ENCODE results near the gene KCNK17. TPM values are rescaled to one million over a fixed set of nuclear protein-coding genes. Genes with fewer than 3 reads are reported as not detected.

KCNK17 gene
- total and polyA plus RNA-seq, 9 of the 15 experiments (the other 6 are each of a cell fraction or from before 2014, with no cell fraction given), result not detected

GRCh38 chr6:39292637-39293036 is 21.6 kb downstream of the KCNK17 start:
- ChIA-PET CTCF (ENCODE audit: low intra/inter-chr PET ratio) (no interaction called here), POLR2A (interaction anchor here (0.7 kb wide), 1 partner anchor 13 kb away, joined by 4 read pairs; no protein-coding TSS in a partner anchor)
- no TSS peak for BruUV-seq (replicated peaks)
- no peak overlapping the region for H3K4me3 ChIP-seq
- no peaks in the 10 kb centered on the region for H3K9me3 ChIP-seq (replicated peaks; ENCODE audit: control insufficient read depth, insufficient read depth, low read depth, low read length)
- peaks cover 53 to 54% of the 10 kb centered on the region in 2 experiments for H3K27me3 ChIP-seq (ENCODE audit: control insufficient read depth in 2 of 2, insufficient read depth in 2 of 2, low read length in 2 of 2)
- in situ Hi-C loops (cut with MboI) (no loop called here), intact Hi-C loops (cut with micrococcal nuclease) (no loop called here)
- no peak overlapping the region for H3K27ac ChIP-seq (ENCODE audit: extremely low read depth, low read depth, low read length)
- ATAC-seq (no peak), FAIRE-seq (no peak), DNase-seq (ENCODE audit: extremely low read depth in 1 of 4, low spot score in 3 of 4) (no peak)
- 8% methylated on average over 6 of the region's 6 CpGs for WGBS (ENCODE audit: insufficient coverage, low coverage, missing lambda C conversion rate)
- H3K4me1 ChIP-seq (replicated peaks in 1 of 2; ENCODE audit: control insufficient read depth in 2 of 2, insufficient read depth in 2 of 2, low read length in 2 of 2), result peaks cover 0 to 4% of the 10 kb centered on the region in 2 experiments; a peak in 2 of 5 replicates
- no peak overlapping the region for H2AFZ ChIP-seq (ENCODE audit: low read depth, low read length)
- H3K9me1 ChIP-seq (ENCODE audit: control insufficient read depth, insufficient read depth, low read length), result no peaks in the 10 kb centered on the region
- no peak overlapping the region for H3K4me2 ChIP-seq (ENCODE audit: insufficient read depth, low read length)
- peaks cover 16% of the 10 kb centered on the region for H4K20me1 ChIP-seq (replicated peaks; ENCODE audit: control insufficient read depth, insufficient read depth, low read length)
- no peak overlapping the region for H3K9ac ChIP-seq (ENCODE audit: insufficient read depth in 1 of 2, low read depth in 2 of 2, low read length in 2 of 2)
- no peaks in the 10 kb centered on the region for H3K79me2 ChIP-seq (ENCODE audit: control insufficient read depth, insufficient read depth, low read length)
- no peaks in the 10 kb centered on the region for H3K36me3 ChIP-seq (ENCODE audit: control insufficient read depth, insufficient read depth, low read length)
- TF ChIP-seq MNT (conservative IDR thresholded peaks at IDR 0.05), result no peak
- TF ChIP-seq USF2 (CRISPR knock-in tag; IDR thresholded peaks at IDR 0.05), result no peak
- TF ChIP-seq HNRNPK (IDR thresholded peaks at IDR 0.05; ENCODE audit: low read depth, low read length, poor library complexity, severe bottlenecking), result no peak
- TF ChIP-seq HDGF (IDR thresholded peaks at IDR 0.05), result no peak
- TF ChIP-seq ZBTB34 (CRISPR knock-in tag; IDR thresholded peaks at IDR 0.05), result no peak
- TF ChIP-seq CTBP1 (IDR thresholded peaks at IDR 0.05; ENCODE audit: borderline replicate concordance), result no peak
- TF ChIP-seq ZBTB26 (CRISPR knock-in tag; IDR thresholded peaks at IDR 0.05), result no peak
- no peak for TF ChIP-seq TFE3 (CRISPR knock-in tag; IDR thresholded peaks at IDR 0.05)
- TF ChIP-seq ZMIZ1 (IDR thresholded peaks at IDR 0.05; ENCODE audit: low read depth in 2 of 2, low read length in 2 of 2), result no peak
- no peak for TF ChIP-seq RB1 (IDR thresholded peaks at IDR 0.05; ENCODE audit: low read depth)

Data from K562 (cell line).